Peyer's patch (tissue), 4 donors: Measurements from ENCODE around the gene AUP1.

ENCODE experiments used
- POLR2A ChIP-seq, 2 donors: fragments of 450-650 bp; IDR thresholded peaks; one replicate each; pipeline ENCODE4 v1.5.1; 2017; ENCODE audit warnings: antibody characterized with exemption in 2 of 2, mild to moderate bottlenecking in 2 of 2, moderate library complexity in 2 of 2
- TF ChIP-seq, protein P1 (sequence below), 6 experiments: fragments of 450-650 bp in 4 of 6; fragments of 200-600 bp in 2 of 6; sonication (generic) in 1 of 6; IDR thresholded peaks; one replicate each; pipeline ENCODE4 v1.5.1; 2017 to 2019; ENCODE audit warnings: antibody characterized with exemption in 6 of 6, mild to moderate bottlenecking in 3 of 6, moderate library complexity in 1 of 6

DNA sequence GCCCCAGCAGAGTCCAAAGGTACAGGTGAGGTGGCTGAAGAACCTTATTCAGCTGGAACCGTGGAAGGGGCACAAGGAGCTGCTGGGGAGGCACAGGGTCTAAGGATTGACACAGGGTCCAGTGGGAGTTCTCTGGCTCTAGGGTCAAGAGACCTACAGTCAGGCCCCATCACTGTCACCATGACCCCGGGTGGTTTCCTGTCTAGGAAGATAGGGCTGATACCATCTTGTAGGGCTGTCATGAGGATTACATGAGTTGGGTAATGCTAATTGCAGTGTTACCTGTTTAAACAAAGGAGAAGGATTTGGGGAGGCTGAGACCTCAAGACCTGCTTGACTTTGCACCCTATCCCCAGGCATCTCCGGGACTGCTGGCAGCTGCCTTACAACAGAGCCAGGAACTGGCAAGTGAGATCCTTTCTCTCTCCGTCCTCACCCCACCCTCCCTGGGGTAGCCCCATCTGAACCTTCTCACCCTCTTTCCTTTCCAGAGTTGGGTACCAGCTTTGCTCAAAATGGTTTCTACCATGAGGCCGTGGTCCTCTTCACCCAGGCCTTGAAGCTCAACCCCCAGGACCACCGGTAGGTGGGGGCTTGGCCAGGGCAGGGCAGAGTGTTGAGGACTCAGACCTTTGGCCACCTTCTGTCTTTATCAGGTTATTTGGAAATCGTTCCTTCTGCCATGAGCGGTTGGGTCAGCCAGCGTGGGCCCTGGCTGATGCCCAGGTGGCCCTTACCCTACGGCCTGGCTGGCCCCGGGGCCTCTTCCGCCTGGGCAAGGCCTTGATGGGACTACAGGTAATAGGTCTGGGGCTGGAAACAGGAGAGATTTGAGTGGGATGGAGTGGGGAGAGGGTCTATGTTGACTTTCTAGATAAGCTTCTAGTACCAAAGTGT lies 37.6 kb downstream of the AUP1 start:
- TF ChIP-seq, protein P1, sequence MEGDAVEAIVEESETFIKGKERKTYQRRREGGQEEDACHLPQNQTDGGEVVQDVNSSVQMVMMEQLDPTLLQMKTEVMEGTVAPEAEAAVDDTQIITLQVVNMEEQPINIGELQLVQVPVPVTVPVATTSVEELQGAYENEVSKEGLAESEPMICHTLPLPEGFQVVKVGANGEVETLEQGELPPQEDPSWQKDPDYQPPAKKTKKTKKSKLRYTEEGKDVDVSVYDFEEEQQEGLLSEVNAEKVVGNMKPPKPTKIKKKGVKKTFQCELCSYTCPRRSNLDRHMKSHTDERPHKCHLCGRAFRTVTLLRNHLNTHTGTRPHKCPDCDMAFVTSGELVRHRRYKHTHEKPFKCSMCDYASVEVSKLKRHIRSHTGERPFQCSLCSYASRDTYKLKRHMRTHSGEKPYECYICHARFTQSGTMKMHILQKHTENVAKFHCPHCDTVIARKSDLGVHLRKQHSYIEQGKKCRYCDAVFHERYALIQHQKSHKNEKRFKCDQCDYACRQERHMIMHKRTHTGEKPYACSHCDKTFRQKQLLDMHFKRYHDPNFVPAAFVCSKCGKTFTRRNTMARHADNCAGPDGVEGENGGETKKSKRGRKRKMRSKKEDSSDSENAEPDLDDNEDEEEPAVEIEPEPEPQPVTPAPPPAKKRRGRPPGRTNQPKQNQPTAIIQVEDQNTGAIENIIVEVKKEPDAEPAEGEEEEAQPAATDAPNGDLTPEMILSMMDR (IDR thresholded peaks at IDR 0.05) = no peak
- no peak for TF ChIP-seq POLR2A (IDR thresholded peaks at IDR 0.05)
